ENCODE results near the gene TUBB3.
"Not testable (repeated sequence)": the region's sequence is repeated elsewhere in the genome, so short reads cannot be mapped to it uniquely, and the experiment has no call there.

TUBB3 gene

GRCh38 chr16:89902980-89903379, 20.2 kb upstream of the TUBB3 start:
- no peak for DNase-seq

- DNase-seq, result no peak
These were observed 19.1 kb upstream of the TUBB3 start for GRCh38 chr16:89903908-89904515.

GRCh38 chr16:89904606-89905510, 18.3 kb upstream of the TUBB3 start:
- DNase-seq, result no peak

- DNase-seq, result no peak
These were observed 17.5 kb upstream of the TUBB3 start for GRCh38 chr16:89905511-89906139.

GRCh38 chr16:89906140-89907025, 16.8 kb upstream of the TUBB3 start:
- no peak for DNase-seq

- DNase-seq, result no peak
These were observed 15.9 kb upstream of the TUBB3 start for GRCh38 chr16:89907055-89907814.

- no peak for DNase-seq
These were observed 14.9 kb upstream of the TUBB3 start for GRCh38 chr16:89908236-89908635.

GRCh38 chr16:89909777-89910716, 13.1 kb upstream of the TUBB3 start:
- DNase-seq, result peak; percentile 38 to 67 (median 59)

- DNase-seq, result no peak
These were observed 12.3 kb upstream of the TUBB3 start for GRCh38 chr16:89910717-89911354.

GRCh38 chr16:89911375-89911774, 11.8 kb upstream of the TUBB3 start:
- DNase-seq, result no peak

GRCh38 chr16:89912143-89912542, 11.0 kb upstream of the TUBB3 start:
- no peak for DNase-seq

GRCh38 chr16:89912627-89913026, 10.5 kb upstream of the TUBB3 start:
- DNase-seq, result no peak

GRCh38 chr16:89913408-89914387, 9.4 kb upstream of the TUBB3 start:
- DNase-seq, result no peak

- DNase-seq, result not testable (repeated sequence)
These were observed 8.4 kb upstream of the TUBB3 start for GRCh38 chr16:89914642-89915285.

- DNase-seq, result no peak
These were observed 7.6 kb upstream of the TUBB3 start for GRCh38 chr16:89915303-89916232.

GRCh38 chr16:89917773-89918452, 5.2 kb upstream of the TUBB3 start:
- DNase-seq, result peak; percentile 54 to 92 (median 59)

All from T-helper 2 cell (primary cell).